ENCODE measurements around the gene CD151.

The CD151 gene

DNA sequence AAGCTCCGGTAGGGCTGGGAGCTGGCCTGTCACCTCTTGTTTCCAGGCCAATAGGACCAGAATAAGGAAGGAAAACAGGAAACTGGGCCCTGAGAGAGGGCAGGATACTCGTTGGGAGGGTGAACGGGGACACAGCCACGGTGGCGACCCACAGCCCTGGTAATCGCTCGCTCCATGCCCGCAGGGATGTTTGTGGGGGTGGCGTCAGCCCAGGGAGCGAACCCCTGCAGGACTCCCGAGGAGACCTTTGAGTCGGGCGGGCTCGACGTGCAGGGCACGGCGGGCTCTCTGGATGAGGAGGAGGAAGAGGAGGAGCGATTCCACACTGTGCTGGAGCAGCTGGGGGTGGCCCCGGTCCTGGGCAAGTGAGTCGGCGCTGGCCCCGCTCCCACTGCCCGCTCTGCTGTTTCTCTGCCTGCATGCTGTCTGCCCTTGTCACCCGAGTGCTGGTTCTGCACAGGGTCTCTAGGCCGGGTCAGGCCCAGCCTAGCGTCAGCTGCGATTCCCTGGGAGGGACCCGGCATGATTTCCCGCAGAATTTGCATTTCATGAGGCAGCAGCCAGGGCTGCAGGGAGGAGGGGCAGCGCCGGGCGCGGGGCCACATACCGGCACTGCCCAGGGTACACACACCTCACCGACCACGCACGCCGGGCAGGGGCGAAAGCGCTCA lies 3.4 kb upstream of the CD151 start:
- no peak for DNase-seq (ENCODE audit: low read depth)

GRCh38 chr11:829847-830294 lies 2.9 kb upstream of the CD151 start:
- no peak for DNase-seq (ENCODE audit: low read depth)

DNA sequence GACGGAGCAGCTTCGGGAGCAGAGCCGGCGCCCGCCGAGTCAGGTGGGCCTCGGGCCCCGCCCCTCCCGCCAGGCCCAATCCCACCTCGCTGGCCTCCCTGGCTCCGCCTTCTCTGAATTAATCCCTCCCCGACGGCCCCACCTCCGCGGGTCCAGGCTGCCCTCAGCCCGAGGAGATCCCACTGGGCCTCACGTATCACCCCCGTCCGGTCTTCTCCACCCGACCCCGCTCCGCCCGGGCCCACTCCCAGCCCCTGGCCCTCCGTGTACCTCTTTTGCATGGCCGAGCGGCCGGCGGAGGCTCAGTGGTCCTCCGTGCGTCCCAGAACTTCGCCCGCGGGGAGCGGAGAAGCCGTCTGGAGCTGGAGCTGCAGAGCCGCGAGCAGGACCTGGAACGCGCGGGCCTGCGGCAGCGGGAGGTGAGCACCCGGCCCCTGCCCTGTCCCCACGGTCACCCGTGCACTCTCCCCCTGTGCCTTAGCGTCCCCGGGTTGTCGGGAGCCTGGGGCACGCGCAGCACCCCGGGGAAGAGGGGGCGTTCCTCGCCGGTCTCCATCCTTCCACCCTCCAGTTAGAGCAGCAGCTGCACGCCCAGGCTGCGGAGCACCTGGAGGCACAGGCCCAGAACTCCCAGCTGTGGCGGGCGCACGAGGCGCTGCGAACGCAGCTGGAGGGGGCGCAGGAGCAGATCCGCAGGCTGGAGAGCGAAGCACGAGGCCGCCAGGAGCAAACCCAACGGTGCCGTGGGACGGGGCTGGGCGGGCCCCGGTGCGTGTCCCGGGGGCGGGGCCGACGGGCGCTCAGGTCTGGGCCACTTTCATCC lies 2.2 kb upstream of the CD151 start:
- DNase-seq (ENCODE audit: low read depth) = peak; percentile 23

DNA sequence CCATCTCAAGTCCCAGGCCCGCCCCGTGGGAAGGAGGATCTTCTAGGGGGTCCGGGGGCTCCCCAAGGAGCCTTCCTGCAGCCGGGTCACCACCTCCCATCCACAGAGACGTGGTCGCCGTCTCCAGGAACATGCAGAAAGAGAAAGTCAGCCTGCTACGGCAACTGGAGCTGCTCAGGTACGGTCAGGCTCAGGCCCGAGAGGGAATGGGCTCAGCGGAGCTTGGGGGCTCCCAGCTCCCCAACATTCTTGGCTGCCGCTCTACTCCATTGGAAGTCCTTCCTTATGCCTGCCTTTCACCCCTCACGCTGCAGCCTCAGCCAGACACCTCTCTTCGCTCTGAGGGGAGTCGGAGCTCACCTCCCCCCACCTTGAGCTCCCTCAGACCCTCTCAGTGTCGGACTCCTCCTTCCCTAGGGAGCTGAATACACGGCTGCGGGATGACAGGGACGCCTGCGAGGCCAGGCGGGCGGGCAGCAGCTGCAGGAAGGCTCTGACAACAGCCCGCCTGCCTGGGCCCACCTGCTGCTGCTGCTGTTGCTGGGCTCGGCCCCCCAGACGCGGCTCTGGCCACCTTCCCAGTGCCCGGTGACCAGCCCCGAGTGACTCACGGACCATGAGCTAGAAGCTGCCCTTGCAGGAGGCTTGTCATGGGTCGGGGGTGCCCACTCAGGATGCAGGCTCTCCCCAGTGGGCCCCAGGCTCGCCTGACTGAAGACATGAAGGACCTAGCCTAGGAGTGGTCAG lies 1.5 kb upstream of the CD151 start:
- no peak for DNase-seq (ENCODE audit: low read depth)

DNA sequence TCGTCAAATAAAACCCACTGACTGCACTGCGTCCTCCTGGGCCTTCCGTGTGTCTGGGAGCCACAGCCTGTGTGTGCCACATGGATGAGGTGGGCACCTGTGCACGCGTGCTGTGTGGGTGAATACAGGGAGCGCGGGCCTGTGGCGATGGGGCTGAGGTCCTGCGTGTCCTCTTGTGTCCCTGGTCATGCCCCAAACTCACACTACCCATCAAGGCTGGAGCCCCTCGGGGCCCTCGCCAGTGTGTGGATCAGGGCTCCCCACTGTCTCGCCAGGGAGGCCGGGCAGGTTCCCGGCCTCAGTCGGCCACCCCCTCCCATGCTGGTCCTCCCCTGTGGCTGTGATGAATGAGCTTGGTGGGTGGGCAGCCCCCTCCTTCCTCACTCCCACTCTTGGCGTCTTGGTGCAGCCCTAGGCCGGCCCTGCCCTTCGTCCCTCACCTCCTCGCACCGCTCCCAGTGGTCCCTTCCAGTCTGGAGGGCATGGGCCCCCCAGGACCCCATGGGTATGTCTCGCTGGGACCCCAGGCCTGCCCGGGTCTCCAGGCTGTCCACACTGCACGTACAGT lies 707 bp upstream of the CD151 start:
- no peak for DNase-seq (ENCODE audit: low read depth)

DNA sequence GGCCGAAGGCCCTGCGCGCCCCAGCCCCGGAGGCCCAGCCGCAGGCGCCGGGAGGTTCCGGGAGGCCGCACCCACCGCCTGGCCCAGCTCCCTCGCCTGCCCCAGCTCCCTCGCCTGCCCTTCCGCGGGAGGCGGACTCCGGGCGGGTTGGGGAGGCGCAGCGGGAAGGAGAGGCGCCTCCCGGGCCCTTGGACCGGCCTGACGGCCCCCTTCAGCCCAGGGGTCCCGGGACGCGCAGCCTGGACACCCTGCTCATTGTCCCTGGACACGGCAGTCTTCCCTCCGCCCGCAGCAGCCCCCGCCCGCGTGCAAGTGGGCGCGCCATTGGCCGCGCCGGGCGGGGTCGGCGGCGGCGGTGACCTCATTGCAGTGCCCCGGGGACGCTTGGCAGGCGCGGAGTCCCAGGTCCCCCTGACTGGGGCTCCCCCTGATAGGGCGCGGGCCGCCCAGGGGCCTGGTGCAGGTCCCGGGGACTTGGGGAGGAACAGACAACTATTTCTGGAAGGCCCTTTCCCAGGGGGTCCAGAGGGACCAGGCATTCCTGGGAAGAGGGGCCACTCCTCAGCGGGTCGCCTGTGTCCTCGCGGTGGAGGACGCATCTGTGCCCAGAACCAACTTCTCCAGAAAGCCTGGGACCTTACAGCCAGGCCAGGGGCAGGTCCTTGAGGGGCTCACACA lies 501 bp downstream of the CD151 start:
- DNase-seq (ENCODE audit: low read depth) = peak; percentile 49

GRCh38 chr11:833849-834311 lies 1.1 kb downstream of the CD151 start:
- no peak for DNase-seq (ENCODE audit: low read depth)

GRCh38 chr11:834371-835316 lies 1.9 kb downstream of the CD151 start:
- DNase-seq (ENCODE audit: low read depth) = peak; percentile 93

DNA sequence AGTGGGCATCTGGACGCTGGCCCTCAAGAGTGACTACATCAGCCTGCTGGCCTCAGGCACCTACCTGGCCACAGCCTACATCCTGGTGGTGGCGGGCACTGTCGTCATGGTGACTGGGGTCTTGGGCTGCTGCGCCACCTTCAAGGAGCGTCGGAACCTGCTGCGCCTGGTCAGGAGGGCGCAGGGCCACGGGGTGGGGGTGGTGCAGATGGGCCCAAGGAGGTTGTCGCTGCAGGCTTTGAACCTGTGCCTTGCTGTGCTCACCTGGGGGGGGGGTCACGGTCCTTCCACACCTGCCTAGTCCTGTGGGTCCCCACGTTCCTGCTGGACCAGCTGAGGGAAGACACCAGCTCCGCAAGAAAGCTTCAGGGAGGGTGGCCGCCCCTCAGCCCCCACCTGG lies 3.5 kb downstream of the CD151 start:
- no peak for DNase-seq (ENCODE audit: low read depth)

- no peak for DNase-seq (ENCODE audit: low read depth)
Observed at GRCh38 chr11:836700-837099, 3.9 kb downstream of the CD151 start.

- no peak for DNase-seq (ENCODE audit: low read depth)
Observed at GRCh38 chr11:837189-837989, 4.6 kb downstream of the CD151 start.

DNA sequence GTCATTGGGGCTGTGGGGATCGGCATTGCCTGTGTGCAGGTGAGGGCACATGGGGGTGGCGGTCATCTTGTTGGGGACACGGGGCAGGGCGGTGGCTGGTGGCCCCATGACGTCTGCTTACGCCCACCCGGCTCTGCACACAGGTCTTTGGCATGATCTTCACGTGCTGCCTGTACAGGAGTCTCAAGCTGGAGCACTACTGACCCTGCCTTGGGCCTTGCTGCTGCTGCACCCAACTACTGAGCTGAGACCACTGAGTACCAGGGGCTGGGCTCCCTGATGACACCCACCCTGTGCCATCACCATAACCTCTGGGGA lies 5.2 kb downstream of the CD151 start:
- no peak for DNase-seq (ENCODE audit: low read depth)

- DNase-seq (ENCODE audit: low read depth) = peak; percentile 49
Observed at GRCh38 chr11:838441-839279, 5.9 kb downstream of the CD151 start.

- DNase-seq (ENCODE audit: low read depth) = no peak
Observed at GRCh38 chr11:839280-839623, 6.5 kb downstream of the CD151 start.

DNA sequence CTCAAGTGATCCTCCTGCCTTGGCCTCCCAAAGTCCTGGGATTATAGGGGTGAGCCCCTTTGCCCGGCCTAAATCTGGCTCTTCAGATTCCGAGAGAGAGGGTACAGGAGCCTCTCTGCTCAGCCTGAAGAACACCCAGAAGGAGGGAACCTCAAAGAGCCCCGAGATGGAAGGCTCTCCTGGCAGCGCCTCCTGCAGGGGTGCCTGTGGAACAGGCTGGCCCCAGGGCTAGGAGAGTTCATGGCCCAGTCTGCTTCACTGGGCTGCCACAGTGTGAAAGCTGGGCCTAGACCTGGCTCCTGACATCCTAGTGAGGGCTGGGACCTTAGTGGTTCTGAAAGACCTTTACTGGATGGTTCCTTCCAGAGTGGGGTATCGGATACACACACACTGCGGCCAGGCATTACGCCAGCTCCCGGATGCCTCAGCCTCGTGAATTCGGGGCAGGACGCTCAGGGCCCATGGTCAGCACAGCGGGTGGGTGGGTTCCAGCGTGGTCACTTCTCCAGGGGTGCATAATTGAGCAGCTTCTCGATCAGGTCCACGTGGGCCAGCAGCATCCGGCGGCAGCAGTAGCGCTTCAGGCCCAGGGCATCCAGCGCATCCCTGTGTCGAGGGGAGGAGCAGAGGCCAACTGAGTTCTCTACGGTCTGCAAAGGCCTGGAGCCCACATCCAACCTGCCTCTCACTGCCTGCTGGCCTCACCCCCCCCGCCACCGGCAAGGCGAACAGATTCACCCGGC lies 7.3 kb downstream of the CD151 start:
- peak; percentile 46 for DNase-seq (ENCODE audit: low read depth)

- no peak for DNase-seq (ENCODE audit: low read depth)
Observed at GRCh38 chr11:841981-842369, 9.2 kb downstream of the CD151 start.

GRCh38 chr11:842370-843002 lies 9.7 kb downstream of the CD151 start, which contains the start of the genes POLR2L and TSPAN4:
Gene POLR2L, minus strand, starts transcription at chr11:842529. Its CDS starts 21 bp downstream, at chr11:842508.
Gene TSPAN4, plus strand, starts transcription at chr11:842852. Its CDS starts 7,453 bp downstream, at chr11:850305.
- DNase-seq (ENCODE audit: low read depth) = peak; percentile 89
